SIG-M5 (cell line): ENCODE measurements around the gene HOXB8.

ENCODE experiments used
- DNase-seq: peaks from one replicate; lab custom pipeline; 2025; lab: John Stamatoyannopoulos, UW

Gene HOXB8

GRCh38 chr17:48583708-48584222, 31.3 kb downstream of the HOXB8 start:
- no peak for DNase-seq

- DNase-seq: no peak
Measured at GRCh38 chr17:48582750-48583069, 32.4 kb downstream of the HOXB8 start.

- no peak for DNase-seq
Measured at GRCh38 chr17:48579760-48580554, 35.1 kb downstream of the HOXB8 start.

- DNase-seq: no peak
Measured at GRCh38 chr17:48579471-48579759, 35.7 kb downstream of the HOXB8 start.

GRCh38 chr17:48578616-48579470, 36.2 kb downstream of the HOXB8 start:
- DNase-seq: no peak

- no peak for DNase-seq
Measured at GRCh38 chr17:48577946-48578615, 37.0 kb downstream of the HOXB8 start, which contains the start of gene HOXB4. TSS of gene HOXB4 (minus strand) at chr17:48578350. CDS start at chr17:48578319, 31 bp downstream.

GRCh38 chr17:48577330-48577945, 37.7 kb downstream of the HOXB8 start:
- no peak for DNase-seq

GRCh38 chr17:48576479-48577309, 38.4 kb downstream of the HOXB8 start:
- DNase-seq: no peak

GRCh38 chr17:48575673-48576478, 39.2 kb downstream of the HOXB8 start:
- DNase-seq: no peak

GRCh38 chr17:48575066-48575582, 40.0 kb downstream of the HOXB8 start:
- no peak for DNase-seq

- no peak for DNase-seq
Measured at GRCh38 chr17:48574505-48575065, 40.5 kb downstream of the HOXB8 start.

- no peak for DNase-seq
Measured at GRCh38 chr17:48571826-48572417, 43.2 kb downstream of the HOXB8 start.

- no peak for DNase-seq
Measured at GRCh38 chr17:48571024-48571818, 43.9 kb downstream of the HOXB8 start.

GRCh38 chr17:48570325-48571023, 44.6 kb downstream of the HOXB8 start:
- DNase-seq: no peak

- DNase-seq: no peak
Measured at GRCh38 chr17:48569674-48570324, 45.3 kb downstream of the HOXB8 start.

- DNase-seq: no peak
Measured at GRCh38 chr17:48569240-48569582, 45.9 kb downstream of the HOXB8 start.

- no peak for DNase-seq
Measured at GRCh38 chr17:48568499-48569239, 46.4 kb downstream of the HOXB8 start.
